WI38 (cell line): ENCODE data around the gene PCDHB11.
"Not testable (repeated sequence)": the region's sequence is repeated elsewhere in the genome, so short reads cannot be mapped to it uniquely, and the experiment has no call there.

Source experiments
- H3K4me3 ChIP-seq: 2 replicates; pipeline ENCODE4 v1.5.1; 2011; ENCODE audit warnings: low read depth, mild to moderate bottlenecking, control low read depth, low read length
- CTCF ChIP-seq: IDR thresholded peaks from 2 replicates; pipeline ENCODE4 v1.5.1; 2012; ENCODE audit warnings: low read depth, mild to moderate bottlenecking, control low read depth, low read length

The PCDHB11 gene

GRCh38 chr5:141213656-141214339, 14.4 kb downstream of the PCDHB11 start, which contains the start of gene PCDHB13:
Gene PCDHB13 (plus strand): TSS chr5:141213919. CDS start chr5:141214124, 205 bp downstream.
- 0 out of 2 replicates have a peak, but pooled peaks have one; percentile 14 for TF ChIP-seq CTCF
- peak within 1 kb of the TSS; percentile 27; the same call in 1 of the 2 replicates for H3K4me3 ChIP-seq

- peak overlapping the region; percentile 27; the same call in 1 of the 2 replicates for H3K4me3 ChIP-seq
Measured at GRCh38 chr5:141214583-141214982, 15.2 kb downstream of the PCDHB11 start.

- not testable (repeated sequence) for H3K4me3 ChIP-seq
Measured at GRCh38 chr5:141215504-141215903, 16.1 kb downstream of the PCDHB11 start.

GRCh38 chr5:141216035-141216434, 16.6 kb downstream of the PCDHB11 start:
- H3K4me3 ChIP-seq: not testable (repeated sequence)

- TF ChIP-seq CTCF: no peak
- peak within 1 kb of the TSS; percentile 59 for H3K4me3 ChIP-seq
Measured at GRCh38 chr5:141223112-141223783, 23.8 kb downstream of the PCDHB11 start, which contains the start of gene PCDHB14. Gene PCDHB14 (plus strand): TSS chr5:141223343. CDS start chr5:141223506, 163 bp downstream.

GRCh38 chr5:141224844-141225243, 25.4 kb downstream of the PCDHB11 start:
- H3K4me3 ChIP-seq: not testable (repeated sequence)

- not testable (repeated sequence) for H3K4me3 ChIP-seq
Measured at GRCh38 chr5:141225421-141225820, 26.0 kb downstream of the PCDHB11 start.

- peak; percentile 31; the same call in 1 of the 2 replicates for TF ChIP-seq CTCF
- peak overlapping the region; percentile 46 for H3K4me3 ChIP-seq
Measured at GRCh38 chr5:141234109-141234667, 34.8 kb downstream of the PCDHB11 start.

- not testable (repeated sequence) for H3K4me3 ChIP-seq
Measured at GRCh38 chr5:141235922-141236321, 36.5 kb downstream of the PCDHB11 start.

- no peak for TF ChIP-seq CTCF
- no peak overlapping the region for H3K4me3 ChIP-seq
Measured at GRCh38 chr5:141236516-141237313, 37.3 kb downstream of the PCDHB11 start.
